GM21360 (cell line): ENCODE data around the gene TCAF1.

ENCODE experiments used
- ATAC-seq: cut with Tn5 transposase; IDR thresholded peaks from one replicate; pipeline ENCODE4 v1.9.1; 2021; ENCODE audit warnings: mild to moderate bottlenecking, moderate library complexity; ENCODE audit not compliant: unreplicated experiment

The TCAF1 gene, protein sequence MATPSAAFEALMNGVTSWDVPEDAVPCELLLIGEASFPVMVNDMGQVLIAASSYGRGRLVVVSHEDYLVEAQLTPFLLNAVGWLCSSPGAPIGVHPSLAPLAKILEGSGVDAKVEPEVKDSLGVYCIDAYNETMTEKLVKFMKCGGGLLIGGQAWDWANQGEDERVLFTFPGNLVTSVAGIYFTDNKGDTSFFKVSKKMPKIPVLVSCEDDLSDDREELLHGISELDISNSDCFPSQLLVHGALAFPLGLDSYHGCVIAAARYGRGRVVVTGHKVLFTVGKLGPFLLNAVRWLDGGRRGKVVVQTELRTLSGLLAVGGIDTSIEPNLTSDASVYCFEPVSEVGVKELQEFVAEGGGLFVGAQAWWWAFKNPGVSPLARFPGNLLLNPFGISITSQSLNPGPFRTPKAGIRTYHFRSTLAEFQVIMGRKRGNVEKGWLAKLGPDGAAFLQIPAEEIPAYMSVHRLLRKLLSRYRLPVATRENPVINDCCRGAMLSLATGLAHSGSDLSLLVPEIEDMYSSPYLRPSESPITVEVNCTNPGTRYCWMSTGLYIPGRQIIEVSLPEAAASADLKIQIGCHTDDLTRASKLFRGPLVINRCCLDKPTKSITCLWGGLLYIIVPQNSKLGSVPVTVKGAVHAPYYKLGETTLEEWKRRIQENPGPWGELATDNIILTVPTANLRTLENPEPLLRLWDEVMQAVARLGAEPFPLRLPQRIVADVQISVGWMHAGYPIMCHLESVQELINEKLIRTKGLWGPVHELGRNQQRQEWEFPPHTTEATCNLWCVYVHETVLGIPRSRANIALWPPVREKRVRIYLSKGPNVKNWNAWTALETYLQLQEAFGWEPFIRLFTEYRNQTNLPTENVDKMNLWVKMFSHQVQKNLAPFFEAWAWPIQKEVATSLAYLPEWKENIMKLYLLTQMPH

DNA sequence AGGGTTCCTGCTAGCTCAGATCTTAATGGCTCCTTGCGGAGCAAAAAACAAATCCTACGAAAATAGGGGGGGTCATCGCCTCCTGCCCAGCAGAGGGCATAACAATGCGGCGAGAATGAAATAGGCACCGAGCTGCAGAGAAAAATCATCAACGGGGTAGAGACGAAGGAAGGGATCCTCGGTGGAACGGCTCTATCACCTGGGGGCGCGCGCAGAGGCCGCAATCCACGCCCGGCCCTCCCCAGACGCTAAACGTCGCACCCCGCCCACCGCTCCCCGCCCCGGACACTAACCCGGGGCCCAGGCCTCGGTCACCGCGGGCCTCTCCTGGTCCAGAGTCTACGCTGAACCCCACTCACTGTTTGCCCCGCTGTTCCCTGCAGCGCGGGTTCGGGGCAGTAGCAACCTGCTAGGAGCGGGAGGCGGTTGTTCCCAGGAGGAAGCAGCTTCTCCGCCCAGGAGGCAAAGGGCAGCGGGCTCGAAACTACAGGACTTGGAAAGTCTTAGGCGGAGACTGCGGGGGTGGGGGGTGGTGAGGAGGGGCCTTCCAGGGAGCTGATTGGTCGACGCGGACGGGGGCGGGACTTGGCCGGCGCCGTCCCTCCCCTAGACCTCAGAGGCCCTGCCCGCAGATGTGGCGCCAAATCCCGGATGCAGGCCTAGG is at the start of gene TCAF1:
TCAF1 (minus strand) TSS at position 509 of the 664 bp plus-strand sequence. CDS start 25,568 bp downstream, outside the sequence.
- ATAC-seq: peak; percentile 93

GRCh38 chr7:143948733-143949132 is 46.8 kb upstream of the TCAF1 start:
- no peak for ATAC-seq

- ATAC-seq: no peak
These were observed 45.1 kb upstream of the TCAF1 start for GRCh38 chr7:143947111-143947510.

DNA sequence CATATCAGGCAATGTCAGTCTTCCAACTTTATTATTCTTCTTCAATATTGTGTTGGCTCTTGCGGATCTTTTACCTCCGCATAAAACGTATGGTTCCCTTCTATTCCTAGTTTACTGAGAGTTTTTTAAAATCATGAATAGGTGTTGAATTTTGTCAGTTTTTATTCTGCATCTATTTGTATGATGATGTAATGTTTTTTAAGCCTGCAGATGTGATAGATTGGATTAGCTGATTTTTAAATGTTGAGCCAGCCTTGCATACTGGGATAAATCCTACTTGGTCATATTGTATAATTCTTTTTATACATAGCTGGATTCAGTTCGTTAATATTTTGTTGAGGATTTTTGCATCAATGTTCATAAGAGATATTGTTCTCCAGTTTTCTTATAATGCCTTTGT is 43.4 kb upstream of the TCAF1 start:
- ATAC-seq: no peak

DNA sequence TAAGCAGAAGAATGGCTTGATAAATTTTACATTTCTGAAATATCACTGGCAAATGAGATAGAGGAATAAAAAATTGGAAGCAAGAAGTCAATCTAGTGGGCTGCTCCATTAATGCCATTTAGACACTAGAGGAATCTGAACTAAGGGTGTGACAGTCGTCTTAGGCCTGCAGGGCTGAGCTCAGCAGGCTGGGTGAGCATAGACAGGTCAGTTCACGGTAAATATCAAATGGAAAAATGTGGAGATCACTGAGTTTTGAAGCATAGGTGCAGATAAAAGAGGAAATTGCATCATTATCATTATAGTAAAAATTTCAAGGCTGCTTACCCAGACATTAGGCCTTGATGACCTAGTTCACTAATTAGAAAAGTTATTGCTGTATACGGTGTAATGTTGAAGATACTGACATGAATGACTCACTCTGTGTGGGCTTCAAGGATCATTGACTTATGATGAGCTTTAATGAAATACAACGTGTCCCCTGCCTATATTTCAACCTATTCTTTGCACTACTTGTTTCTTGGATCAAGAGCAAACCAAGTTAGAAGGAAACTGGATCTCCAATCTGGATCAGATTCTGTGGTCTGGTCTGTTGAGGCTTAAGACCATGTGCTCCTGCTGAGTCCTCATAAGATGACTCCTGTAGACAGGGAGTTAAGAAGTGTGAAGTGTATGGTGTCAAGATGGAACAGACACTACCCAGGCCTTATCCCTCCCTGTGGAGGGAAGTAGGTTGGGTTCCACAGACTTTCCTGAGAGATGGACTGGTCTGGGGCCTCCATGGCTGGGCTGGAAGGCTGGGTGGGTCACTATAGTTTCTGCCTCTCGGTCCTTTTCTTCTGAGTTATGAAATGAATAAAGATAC is 36.6 kb upstream of the TCAF1 start:
- ATAC-seq: no peak

- ATAC-seq: no peak
These were observed 34.4 kb upstream of the TCAF1 start for GRCh38 chr7:143936087-143937009.

DNA sequence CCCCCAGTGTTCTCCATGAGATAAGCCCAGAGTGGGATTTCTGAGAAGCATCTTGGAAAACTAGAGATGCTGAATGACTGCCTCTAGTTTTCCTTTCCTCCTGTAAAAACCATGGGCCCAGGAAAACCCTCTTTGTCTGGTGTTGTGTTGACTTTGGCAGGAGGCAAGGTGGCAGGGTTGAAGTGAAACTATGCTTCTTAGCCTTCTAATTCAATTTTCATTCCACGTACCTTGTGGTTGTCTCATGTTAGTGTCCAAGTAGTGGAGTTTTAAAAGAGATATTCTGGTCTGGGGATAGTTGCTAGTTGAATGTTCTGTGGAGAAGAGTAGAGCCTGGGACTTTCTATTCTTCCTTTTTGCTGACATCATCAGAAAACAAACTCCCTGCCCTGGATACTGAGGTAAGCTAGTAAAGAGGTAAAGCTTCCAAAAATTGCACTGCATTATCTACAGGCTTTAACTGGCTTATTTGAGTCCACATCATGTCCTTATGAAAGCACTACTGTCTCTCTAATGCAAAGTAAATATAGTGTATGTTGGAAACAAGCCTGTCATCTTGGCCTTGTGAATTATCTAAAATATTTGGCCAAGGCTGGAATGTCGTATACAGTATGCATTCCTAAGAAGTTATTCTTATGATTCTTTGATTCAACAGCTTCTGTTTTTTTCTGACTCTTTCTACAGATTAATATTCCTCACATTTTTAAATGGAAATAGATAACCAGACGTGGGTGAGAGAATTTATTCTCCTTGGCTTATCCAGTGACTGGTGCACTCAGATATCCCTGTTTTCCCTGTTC is 32.8 kb upstream of the TCAF1 start, which contains the start of gene OR2F2:
OR2F2 (plus strand) TSS at position 708 of the 800 bp plus-strand sequence; CDS start at position 708, 0 bp downstream.
- no peak for ATAC-seq

GRCh38 chr7:143931739-143932138 is 29.8 kb upstream of the TCAF1 start:
- ATAC-seq: no peak

DNA sequence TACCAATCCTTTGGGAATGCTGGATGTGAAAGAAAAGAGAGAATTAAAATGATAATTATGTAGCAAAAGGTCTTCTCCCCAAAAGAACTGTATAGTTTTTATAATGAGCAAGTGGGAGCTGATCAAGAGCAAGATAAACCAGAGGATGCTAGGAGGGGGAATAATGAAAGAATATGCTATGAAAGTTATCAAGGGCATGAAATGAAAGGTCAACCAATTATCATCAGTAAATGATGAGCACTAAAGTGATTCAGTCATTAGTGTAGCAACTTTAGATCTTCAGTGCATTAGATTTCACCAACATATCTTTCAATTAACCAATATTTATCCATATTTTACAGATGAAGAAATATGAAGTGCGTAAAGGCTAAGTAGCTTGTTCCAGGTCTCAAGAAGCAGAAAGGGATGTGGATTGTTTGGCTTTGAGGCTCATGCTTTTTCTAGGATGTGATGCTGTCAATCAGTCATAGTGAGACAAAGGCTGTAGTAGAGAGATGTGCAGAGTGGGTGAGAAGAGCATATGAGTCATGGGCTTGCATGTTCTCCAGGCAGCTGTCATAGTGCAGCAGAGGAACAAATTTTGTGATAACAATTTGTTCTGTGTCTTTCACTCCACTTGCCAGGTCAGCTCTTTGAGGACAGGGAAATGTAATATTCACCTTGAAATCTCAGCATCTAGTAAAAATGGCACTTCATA is 27.4 kb upstream of the TCAF1 start:
- ATAC-seq: peak; percentile 79

DNA sequence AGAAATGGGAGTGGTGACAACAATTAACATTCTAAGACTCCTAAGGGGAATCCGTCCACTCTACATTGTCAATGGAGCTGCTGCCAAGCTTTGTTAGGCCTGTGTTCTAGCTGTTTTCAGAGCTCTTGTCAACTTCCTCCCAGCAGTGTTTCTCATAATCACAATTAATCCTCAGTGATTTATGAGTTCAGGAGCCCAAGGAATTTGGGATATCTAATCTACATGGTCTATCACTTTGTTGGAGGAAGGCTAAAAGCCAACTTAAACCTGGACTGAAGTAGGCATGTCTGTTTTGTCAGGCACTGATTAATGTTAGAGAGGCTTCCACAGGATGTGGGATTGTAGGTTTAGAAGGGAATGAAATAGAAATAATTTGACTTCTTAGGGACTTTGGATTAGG is 22.9 kb upstream of the TCAF1 start:
- ATAC-seq: no peak

DNA sequence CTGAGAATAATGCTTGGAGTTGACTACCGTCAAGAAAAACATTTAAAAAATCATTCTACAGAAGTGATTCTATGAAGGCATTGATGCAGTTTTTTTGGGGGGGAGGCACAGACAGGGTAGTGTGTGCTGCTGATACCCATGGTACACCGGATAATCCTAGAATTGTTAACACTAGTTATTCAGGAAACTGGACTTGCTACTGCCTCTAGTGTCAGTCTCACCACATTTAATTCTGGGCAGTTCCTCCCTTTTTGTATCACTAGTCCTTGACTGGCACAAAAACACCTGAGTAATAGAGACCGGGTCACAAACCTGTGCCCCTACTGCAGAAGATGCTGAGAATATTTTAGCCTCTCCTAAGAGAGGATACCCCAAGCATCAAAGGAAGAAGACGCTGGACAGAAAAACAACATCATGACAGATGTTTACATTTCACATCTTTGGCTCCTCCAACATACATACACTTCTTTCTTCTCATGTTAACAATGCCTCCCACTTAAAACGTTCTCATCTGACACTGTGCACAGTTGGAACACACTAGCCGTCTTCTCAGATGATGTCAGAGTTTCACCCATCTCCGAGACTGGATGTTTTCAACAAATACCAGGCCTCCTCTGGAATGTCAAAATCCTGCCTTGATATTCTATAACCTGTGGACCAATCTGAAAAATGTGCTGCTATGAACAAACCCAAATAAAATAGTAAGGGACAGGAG is 13.1 kb upstream of the TCAF1 start:
- ATAC-seq: no peak

DNA sequence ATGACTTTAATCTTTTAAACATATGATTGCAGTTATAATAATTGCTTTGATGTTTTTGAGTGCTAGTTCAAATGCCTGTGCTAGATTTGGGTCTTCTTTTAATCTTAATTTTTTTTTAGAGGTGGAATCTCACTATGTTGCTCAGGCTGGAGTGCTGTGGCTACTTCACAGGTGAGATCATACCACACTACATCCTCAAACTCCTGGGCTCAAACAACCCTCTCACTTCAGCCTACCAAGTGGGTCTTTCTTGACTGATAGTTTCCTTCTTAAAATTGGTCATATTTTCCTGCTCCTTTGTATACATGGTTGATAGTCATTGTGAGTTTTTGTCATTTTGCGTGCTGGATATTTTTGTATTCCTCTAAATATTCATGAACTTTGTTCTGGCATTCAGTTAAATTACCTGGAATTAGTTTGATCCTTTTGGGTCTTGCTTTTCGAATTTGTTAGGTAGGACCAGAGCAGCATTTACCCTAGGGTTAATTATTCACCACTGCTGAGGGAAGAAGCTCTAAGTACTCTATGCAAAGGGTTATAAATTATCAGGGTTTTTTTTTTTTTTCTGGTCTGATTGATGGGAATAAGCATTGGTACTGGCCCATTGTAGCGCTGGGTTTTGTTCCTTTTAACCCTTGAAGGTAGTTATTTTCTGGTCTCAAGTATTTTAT is 12.1 kb upstream of the TCAF1 start:
- no peak for ATAC-seq

DNA sequence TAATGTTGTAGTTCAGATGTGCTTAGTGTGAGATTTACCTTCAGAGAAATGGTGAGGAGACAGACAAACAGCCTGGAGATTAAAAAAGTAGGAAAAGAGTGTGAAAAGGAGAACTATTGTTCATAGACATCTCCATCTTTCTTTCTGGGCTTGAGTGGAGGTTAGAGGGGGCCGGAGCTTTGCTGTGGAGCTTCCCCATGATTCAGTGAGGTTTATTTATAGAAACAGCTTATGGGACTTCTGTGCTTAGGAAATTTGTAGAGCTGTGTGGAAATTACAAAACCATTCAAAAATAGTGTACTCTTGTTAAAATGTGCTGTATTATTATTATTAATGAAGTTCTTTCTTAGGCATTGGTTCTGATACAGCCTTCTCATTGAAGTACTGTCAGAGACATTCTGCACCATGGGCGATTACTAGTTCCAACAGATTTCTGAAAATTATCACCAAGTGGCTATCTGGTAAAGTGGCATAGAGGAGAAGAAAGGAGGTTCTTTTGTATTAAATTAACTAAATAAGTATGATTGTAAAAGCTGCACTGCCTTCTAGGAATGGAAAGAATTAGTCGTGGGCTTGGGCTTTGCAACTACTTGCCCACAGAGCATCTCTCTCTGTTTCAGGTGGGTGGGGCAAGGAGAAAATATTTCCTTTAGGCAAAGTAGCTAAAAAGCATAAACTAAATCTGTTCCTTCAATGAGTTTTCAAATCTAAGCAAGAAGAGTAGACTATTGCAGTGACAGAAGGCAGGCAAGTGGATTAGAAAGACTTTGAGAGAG is 8.7 kb upstream of the TCAF1 start:
- no peak for ATAC-seq

DNA sequence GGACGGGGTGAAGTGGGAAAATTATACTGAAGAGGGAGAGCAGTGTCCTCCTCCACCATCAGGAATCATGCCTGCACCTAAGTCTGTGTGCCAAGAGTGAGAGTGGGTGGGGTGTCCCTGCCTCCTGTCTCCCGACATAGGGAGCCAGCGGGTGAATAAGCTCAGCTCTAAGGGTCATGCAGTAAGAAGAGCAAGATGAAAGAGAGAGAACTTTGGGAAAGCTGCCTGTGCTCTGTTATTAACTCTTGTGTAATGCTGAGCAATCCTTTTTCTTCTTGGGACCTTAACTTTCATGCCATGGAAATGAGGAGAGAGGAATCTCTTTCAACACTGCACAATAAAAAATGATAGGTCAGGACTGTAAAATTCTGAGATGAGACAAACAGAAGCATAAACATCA is 7.9 kb upstream of the TCAF1 start:
- no peak for ATAC-seq

DNA sequence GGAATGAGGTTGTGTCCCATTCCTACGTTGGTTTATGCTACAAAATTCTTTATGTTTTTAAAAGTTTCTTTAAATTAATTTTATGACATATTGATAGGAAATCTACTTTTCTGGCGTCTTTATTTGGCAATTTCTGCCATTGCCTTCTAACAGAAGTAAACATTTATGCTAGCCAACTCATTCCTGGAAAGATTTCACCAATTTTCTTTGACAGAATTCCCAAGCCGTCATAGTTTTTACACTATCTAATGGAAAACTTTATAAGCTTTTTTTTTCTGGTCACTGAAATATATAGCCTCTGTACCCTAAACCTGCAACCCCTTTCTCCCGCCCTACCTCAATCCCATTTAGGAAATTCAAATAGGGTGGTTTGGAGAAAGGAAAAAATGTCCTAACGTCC is 6.1 kb upstream of the TCAF1 start:
- ATAC-seq: no peak

DNA sequence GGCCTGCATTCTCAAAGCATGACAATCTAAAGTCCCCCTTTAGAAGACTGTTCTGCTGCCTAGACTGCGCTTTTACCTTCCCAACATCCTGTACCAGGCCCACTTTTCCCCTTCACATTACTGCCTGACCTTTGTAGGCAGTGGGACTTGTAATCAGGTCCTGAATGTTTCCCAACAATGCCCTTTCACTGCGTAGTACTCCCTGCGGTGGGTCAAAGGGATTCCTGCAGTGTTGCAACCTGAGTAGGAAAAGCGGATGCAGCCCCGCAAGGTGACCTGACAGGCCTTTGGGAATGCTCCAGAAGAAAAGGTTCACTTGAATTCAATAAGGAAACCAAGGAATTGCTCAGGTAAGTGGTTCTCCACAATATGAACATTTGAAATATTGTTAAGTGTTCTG is 4.9 kb upstream of the TCAF1 start:
- ATAC-seq: no peak
